Endothelial cell of umbilical vein (primary cell): Measurements from ENCODE around the gene FBXL19.

Experiments used
- POLR2A ChIP-seq: IDR thresholded peaks from 2 replicates; pipeline ENCODE4 v1.6.1; 2012; ENCODE audit warnings: low read depth, mild to moderate bottlenecking, control low read depth, low read length
- TF ChIP-seq, protein P1 (sequence below), 2 donors: IDR thresholded peaks; 1 replicate in 1 of 2; 2 replicates in 1 of 2; pipeline ENCODE4 v1.5.1; 2011; ENCODE audit warnings: low read length in 2 of 2, mild to moderate bottlenecking in 2 of 2, moderate library complexity in 2 of 2, control low read depth in 1 of 2, inconsistent platforms in 1 of 2, low read depth in 1 of 2; ENCODE audit not compliant: insufficient read depth in 1 of 2; ENCODE audit errors: extremely low read depth in 1 of 2
- TF ChIP-seq, protein P2 (sequence below): IDR thresholded peaks from 2 replicates; pipeline ENCODE4 v1.6.1; 2011; ENCODE audit not compliant: insufficient read depth, insufficient read length

DNA sequence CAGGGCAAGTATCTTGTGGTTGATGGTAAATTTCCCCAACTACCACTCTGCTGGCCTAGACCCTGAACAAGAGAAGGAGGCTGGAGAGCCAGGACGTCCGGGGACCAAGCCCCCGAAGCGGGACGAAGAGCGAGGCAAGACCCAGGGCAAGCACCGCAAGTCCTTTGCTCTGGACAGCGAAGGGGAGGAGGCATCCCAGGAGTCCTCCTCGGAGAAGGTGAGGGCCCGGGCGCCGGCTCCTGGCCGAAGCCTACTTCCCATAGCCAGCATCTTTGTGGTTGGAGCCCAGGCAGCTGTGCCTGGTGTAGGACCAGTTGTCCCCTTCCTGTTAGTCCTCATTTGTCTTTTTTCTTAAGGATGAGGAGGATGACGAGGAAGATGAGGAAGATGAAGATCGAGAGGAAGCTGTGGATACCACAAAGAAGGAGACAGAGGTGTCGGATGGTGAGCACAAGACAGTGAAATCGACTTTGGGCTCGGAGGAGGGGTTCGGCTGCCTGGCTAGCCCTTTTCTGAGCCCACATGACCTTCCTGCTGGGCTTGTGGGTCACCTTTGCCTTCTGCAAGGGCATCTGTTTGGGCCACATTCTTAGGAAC lies 46.0 kb downstream of the FBXL19 start:
- TF ChIP-seq, protein P1, sequence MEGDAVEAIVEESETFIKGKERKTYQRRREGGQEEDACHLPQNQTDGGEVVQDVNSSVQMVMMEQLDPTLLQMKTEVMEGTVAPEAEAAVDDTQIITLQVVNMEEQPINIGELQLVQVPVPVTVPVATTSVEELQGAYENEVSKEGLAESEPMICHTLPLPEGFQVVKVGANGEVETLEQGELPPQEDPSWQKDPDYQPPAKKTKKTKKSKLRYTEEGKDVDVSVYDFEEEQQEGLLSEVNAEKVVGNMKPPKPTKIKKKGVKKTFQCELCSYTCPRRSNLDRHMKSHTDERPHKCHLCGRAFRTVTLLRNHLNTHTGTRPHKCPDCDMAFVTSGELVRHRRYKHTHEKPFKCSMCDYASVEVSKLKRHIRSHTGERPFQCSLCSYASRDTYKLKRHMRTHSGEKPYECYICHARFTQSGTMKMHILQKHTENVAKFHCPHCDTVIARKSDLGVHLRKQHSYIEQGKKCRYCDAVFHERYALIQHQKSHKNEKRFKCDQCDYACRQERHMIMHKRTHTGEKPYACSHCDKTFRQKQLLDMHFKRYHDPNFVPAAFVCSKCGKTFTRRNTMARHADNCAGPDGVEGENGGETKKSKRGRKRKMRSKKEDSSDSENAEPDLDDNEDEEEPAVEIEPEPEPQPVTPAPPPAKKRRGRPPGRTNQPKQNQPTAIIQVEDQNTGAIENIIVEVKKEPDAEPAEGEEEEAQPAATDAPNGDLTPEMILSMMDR (IDR thresholded peaks at IDR 0.05; ENCODE audit: extremely low read depth in 1 of 2, insufficient read depth in 1 of 2, low read depth in 1 of 2, low read length in 2 of 2) = no peak
- no peak for TF ChIP-seq POLR2A
- TF ChIP-seq, protein P2, sequence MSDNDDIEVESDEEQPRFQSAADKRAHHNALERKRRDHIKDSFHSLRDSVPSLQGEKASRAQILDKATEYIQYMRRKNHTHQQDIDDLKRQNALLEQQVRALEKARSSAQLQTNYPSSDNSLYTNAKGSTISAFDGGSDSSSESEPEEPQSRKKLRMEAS = no peak
